HG03064 (cell line): ENCODE measurements around the gene LDLRAD4.

Experiments
- ATAC-seq: cut with Tn5 transposase; IDR thresholded peaks from one replicate; pipeline ENCODE4 v1.9.1; 2021; ENCODE audit warnings: low read depth; ENCODE audit not compliant: unreplicated experiment

LDLRAD4 gene

DNA sequence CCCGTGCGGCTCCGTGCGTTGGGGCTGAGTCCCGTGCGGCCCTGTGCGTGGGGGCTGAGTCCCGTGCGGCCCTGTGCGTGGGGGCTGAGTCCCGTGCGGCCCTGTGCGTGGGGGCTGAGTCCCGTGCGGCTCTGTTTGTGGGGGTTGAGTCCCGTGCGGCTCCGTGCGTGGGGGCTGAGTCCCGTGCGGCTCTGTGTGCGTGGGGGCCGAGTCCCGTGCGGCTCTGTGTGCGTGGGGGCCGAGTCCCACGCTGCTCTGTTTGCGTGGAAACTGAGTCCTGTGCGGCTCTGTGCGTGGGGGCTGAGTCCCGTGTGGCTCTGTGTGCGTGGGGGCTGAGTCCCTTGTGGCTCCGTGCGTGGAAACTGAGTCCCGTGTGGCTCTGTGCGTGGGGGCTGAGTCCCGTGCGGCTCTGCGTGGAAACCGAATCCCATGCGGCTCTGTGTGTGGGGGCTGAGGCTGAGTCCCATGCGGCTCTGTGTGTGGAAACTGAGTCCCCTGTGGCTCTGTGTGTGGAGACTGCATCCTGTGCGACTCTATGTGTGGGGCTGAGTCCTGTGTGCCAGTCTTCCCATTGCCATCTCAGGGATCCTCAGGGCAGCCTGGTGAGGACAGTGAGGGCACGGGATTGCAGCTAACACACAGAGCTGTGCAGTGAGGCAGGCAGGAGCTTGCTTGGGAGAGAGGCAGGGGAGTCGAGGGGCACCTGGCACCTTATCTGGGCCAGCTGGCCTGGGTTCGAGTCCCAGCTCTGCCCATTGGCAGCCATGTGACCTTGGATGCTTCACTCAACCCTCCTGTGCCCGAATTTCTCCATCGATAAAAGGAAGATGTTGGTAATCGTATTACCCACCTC is 44.5 kb downstream of the LDLRAD4 start:
- ATAC-seq: no peak

- no peak for ATAC-seq
Observed at GRCh38 chr18:13264091-13265007, 45.8 kb downstream of the LDLRAD4 start.

GRCh38 chr18:13265008-13265910 is 46.7 kb downstream of the LDLRAD4 start:
- ATAC-seq: no peak

- ATAC-seq: no peak
Observed at GRCh38 chr18:13265911-13266217, 47.3 kb downstream of the LDLRAD4 start.

GRCh38 chr18:13266218-13267100 is 47.9 kb downstream of the LDLRAD4 start:
- no peak for ATAC-seq

GRCh38 chr18:13267431-13267873 is 48.9 kb downstream of the LDLRAD4 start:
- ATAC-seq: no peak

GRCh38 chr18:13268158-13269012 is 49.8 kb downstream of the LDLRAD4 start:
- ATAC-seq: no peak

- no peak for ATAC-seq
Observed at GRCh38 chr18:13269013-13269280, 50.4 kb downstream of the LDLRAD4 start.

- ATAC-seq: no peak
Observed at GRCh38 chr18:13269521-13270011, 51.0 kb downstream of the LDLRAD4 start.

DNA sequence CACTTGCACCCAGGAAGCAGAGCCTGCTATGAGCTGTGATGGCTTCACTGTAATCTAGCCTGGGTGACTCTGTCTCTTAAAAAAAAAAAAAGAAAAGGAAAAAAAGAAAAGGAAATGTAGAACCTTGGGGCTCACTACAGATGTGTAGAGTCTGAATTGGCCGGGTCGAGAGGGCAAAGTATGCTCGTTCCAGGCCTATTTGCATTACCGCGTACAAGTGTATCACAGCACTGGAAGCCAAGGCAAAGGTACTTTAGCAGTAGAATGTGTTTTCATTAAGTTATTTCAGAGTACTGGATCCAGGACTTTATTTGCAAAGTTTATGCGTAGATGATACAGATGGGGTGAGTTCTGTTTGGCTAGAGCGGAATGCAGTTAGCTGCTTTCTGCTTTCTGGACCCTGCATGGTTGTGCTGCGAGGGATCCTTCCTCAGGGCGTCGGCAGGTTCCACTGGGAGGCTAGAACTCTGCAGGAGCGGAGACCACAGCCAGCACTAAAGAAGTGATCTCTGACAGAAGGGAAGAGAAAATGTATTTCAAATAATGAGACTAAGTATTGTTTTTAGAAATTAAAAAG is 51.8 kb downstream of the LDLRAD4 start:
- no peak for ATAC-seq

DNA sequence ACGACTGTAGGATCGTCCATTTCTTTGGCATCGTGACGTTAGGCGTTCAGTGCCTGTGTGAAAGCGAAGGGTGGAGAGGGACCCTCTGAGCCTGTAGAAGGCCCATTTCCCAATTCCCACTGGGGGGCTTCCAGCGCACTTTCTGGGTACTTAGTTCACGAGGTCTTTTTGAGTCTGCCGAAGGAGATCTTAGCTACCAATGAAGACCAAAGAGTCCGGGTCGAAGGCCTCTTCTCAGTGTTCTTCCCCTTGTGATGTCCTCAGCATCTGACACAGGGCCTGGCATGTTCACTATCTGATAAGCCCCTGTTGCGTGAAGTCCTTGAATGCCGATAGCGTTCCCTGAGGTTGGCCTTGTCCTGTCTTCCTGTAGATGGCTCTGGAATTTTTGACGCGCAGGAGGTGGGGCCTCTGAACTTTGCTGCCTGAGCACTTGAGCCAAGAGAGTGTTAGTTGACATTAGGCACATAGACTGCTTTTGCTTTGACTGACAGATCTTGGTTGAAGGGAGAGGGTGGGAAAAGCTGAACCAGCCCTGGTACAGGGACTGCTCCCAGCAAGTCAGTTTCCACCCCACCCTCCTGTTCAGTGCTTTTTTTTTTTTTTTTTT is 52.8 kb downstream of the LDLRAD4 start:
- ATAC-seq: no peak

- no peak for ATAC-seq
Observed at GRCh38 chr18:13272416-13272815, 53.9 kb downstream of the LDLRAD4 start.

- no peak for ATAC-seq
Observed at GRCh38 chr18:13273800-13274199, 55.2 kb downstream of the LDLRAD4 start.

DNA sequence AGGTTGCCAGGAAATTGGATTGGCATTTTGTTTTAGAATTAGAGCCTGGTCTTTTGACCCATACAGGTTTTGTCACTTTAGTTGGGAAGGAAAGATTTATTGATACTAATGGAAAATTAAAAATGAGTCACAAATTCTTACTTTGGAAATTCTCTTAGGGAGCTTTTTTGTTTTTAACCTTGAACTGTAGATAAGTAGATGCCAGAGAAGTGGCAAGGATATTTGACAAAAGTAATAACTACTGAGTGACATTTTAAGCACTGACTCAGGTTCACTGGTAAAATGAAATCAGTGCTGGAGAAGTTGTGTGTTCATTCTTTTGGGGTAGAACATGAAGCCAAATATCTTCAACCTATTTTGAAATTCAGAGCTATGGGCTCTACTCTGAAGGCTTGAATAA is 56.5 kb downstream of the LDLRAD4 start:
- no peak for ATAC-seq

DNA sequence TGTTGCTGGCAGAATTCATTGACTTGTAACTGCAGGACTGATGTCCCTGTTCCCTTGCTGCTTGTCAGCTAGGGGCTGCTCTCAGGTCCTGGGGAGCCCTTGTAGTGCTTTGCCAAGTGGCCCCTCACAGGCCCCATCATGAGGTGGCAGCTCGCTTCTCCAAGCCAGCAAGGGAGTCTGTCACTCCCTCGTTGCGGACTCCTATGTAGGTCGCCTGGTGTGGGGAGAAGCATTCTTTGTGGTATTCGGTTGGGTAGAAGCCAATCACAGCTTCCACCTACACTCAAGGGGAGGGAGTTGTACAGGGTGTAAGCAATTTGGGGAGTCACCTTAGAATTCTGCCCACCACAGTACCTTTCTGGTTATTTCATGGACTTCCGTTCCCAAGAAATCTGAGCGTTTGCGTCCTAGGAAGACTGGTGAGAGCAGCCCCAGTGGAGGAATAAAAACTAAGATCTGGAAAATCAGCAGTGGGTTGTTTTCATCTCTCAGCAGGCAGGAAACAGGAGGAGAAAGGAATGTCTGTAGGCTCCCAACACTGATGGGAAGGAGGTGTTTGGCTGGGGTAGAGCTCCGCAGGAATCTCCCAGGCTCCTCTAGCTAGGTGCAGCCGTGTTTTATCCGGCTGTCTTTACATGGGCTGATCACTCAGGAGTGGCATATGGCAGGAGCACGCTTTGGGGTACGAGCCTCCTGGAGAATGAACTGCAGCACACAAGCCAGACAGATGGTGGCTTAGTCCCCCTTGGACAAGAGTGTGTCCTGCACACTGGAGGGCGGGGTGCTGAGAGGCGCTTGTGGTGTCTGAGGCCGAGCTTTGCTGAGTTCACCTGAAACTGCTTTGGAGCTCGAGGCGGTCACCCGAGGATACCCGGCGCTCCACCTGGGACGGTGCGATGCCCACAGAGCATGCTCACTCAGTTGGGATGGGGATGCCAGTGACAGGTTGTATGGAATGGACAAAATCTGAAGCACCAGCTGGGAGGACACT is 58.3 kb downstream of the LDLRAD4 start:
- ATAC-seq: no peak

- ATAC-seq: no peak
Observed at GRCh38 chr18:13278062-13278630, 59.6 kb downstream of the LDLRAD4 start.
